ENCODE results near the gene OR13D1.
"Not testable (repeated sequence)": the region's sequence is repeated elsewhere in the genome, so short reads cannot be mapped to it uniquely, and the experiment has no call there.

OR13D1 gene, protein sequence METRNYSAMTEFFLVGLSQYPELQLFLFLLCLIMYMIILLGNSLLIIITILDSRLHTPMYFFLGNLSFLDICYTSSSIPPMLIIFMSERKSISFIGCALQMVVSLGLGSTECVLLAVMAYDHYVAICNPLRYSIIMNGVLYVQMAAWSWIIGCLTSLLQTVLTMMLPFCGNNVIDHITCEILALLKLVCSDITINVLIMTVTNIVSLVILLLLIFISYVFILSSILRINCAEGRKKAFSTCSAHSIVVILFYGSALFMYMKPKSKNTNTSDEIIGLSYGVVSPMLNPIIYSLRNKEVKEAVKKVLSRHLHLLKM

DNA sequence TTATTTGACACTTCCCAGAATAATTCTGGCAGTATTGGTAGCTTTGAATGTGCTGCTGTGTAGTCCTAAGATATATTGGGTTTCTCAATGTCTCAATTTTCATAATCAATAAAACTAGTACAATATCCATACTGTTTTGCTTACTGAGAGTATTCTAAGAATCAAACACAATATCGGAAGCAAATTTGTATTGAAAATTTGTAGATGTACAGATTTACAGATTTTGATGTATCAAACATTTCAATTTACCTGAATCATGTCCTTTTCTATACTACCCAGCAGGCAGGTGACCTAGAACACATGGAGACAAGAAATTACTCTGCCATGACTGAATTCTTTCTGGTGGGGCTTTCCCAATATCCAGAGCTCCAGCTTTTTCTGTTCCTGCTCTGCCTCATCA, at the start of gene OR13D1:
Gene OR13D1 (plus strand): TSS at position 301 of the 400 bp plus-strand sequence. CDS start 0 bp downstream, at position 301.
- no peak for FAIRE-seq

DNA sequence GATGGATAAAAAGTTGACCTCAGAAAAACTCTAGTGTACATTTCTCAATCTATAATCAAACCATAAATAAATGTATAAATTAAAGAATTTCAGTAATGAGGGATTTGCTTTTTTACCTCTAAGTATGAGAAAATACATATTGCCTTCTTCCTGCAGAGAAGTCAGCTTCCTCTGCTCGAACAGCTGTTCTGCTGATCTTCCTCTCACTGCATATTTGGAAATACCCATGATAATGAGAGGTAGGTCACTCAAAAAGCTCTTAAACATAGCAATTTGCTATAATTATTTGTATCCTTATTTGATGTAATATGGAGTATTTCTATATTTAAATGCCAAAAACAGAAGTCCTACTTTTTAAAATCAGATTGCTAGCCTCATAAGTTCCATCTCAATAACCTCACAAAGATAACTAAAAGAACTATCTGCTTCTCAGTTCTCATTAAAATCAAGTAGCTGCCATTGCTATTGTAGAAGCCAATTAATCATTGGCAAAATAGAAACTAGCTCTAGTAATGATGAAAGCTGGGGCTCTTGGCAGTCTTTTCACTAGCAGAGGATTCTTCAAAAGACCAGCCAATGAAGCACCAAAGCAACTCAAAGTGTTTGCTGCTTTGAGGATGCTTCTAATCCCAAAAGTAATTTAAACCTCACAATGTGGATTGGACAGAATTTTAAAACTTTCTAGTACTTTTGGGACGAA, 35.7 kb upstream of the OR13D1 start:
- no peak for FAIRE-seq

DNA sequence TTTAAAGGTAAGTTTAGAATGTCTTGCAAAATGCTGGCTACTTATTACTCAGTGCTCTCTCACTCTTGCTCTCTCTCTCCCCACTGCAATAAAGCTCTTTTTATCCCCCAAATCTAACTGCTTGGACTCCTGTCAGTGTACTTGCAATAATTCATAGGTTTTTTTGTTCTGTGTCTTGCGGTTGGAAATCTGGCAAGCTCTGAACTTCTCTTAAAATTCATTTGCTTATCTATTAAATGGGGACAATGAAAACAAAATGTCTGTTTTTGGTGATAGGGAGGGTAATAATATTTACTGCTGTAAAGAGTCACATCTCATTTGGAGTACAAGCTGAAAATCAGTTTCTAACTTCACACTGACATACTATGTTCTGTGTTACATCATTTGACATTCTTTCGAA, 18.7 kb upstream of the OR13D1 start:
- FAIRE-seq = no peak

DNA sequence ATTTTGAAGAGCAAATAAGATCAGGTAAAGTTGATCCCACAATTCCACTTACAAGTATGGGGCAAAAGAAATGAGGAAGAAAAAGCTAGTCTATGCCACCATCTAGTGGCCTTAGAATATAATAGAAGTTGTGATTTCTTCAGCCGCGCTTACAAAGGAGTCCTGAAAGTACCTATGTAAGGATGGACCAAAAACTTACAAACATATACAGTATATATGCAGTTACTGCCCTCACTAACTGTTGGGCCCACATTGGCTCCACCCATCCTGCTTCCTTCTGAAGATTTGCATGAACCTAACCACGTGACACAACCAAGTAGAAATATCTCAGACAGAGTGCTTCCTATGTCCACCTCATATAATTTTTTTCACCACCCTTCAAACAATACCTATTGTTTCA, 11.7 kb upstream of the OR13D1 start:
- FAIRE-seq = peak; percentile 89

DNA sequence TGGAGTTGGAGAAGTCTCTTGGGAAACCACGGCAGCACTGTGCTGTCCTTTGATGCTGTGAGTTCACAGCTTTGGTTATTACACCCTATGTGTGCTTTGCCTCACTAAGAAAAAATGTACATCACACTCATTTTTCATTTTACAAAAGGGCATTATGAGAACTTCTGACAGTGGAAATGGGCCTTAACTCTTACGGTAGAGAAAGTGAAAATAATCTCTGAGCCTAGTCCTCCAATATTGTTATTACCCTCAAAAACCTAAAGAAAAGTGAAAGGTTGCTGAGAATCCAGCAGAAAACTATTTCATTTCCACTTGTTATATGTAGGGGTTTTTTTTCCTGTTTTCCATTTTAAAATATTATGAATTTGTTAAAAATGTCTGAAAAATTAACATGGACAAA, 8.2 kb upstream of the OR13D1 start:
- FAIRE-seq = no peak

DNA sequence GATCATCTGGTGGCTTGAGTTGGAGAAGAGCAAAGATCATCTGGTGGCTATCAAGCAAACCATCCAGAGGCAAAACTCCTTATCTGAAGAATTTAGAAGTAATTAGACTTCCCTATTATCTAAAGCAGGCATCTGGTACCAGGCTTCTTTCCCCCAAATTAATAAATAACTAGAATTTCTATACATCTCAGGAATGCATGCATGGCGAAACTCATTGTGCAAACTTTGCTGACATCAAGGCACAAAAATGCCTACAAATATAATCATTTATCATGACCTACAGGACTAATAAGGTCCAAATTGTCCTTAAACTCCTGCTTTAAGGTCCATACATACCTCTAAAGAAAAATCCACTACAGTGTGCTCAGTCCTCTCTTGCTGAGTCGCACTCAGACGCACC, 6.0 kb downstream of the OR13D1 start:
- no peak for FAIRE-seq

DNA sequence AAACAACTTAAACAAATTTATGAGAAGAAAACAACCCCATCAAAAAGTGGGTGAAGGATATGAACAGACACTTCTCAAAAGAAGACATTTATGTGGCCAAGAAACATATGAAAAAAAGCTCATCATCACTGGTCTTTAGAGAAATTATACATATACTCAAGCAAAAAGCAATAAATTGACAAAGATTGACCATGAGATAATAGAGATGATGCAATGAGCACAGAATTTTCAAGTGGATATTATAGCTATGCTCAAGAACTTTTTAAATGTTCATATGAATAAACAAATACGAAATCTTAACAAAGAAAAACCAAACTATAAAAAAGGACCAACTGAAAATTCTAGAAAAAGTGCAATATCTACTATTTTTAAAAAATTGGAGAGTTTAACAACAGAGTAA, 14.4 kb downstream of the OR13D1 start:
- FAIRE-seq = not testable (repeated sequence)

DNA sequence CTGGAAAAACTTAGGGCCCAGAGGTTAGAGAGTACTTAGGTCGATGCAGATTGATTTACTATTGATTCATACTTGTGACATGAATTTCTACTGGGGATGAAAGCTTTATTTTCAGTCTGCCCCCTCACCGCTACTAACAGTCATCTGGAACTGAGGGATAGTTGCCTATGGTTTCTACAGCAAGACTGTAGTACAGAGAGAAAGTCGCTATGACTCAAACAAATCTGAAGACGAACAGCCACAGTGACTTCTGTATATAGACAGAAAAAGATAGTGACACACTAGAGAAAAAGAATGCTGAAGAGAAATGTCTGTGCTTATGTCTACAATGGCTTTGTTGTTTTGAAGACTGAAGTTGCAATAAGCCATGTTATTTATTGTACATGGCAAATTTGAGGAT, 17.3 kb downstream of the OR13D1 start:
- FAIRE-seq = no peak

DNA sequence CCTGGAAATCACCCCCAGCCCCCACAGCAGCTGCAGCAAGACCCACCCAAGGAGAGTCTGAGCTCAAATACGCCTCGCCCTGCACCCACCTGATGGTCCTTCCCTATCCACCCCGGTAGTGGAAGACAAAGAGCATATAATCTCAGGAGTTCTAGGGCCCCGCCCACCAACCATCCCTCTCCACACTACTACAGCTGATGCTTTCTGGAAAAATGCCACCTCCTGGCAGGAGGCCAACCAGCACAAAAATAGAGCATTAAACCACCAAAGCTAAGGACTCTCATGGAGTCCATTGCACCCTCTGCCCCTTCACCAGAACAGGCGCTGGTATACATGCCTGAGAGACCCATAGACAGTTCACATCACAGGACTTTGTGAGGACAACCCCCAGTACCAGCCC, 30.7 kb downstream of the OR13D1 start:
- no peak for FAIRE-seq

DNA sequence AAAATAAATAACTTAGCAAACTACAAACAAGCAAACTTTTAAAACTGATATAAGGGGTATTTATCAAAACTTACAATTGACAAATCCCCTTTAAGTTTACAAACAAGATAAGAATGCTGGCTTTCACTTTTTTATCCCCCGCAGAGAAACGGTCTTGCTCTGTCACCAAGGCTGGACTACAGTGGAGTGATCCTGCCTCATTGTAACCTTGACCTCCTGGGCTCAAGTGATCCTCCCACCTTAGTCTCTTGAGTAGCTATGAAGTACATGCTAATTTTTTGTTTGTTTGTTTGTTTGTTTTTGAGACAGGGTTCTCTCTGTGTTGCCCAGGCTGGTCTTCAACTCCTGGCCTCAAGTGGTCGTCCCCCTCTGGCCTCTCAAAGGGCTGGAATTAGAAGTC, 44.1 kb downstream of the OR13D1 start:
- FAIRE-seq = no peak

DNA sequence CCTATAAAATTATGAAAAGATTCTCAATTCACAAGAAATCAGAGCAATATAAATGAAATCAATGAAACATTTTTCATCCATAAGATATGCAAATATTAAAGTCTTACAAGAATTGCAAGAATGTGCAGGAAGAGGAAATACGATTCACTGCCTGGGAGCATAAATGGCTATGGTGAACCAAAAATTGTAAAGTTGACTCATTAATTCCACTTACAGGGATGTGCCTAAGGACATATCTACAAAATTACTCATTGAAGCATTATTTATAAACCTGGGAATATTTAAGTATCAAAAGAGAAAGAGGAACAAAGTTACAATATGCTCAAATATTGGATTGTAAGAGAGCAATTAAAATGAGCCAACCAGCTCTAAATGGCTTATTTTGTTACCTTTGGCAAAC, 46.3 kb downstream of the OR13D1 start:
- no peak for FAIRE-seq

DNA sequence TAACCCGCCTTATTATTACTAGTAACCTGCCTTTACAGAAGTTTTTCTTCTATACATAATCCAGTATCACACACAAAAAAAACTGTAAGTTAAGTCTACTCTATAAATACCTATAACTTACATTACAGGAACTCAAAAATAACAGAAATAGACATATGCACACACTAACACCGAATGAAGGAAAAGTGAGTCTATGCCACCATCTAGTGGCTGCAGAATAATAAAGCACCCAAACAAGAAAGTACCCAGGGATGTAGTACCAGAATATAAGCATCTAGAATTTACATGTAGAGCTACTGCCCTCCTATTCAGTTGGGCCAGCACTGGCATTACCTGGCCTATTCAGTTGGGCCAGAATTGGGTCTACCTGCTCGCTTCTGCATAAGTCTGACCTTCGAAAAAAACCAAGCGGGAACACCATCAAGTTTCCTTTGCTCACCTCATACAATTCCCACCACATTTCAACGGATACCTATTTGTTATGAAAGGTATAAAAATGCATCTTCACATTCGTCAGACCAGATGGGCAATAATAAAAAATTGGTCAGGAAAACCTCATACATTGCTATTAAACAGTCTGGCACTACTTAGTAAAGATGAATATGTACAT, 49.2 kb downstream of the OR13D1 start:
- FAIRE-seq = peak; percentile 89
